HCT116 (cell line): ENCODE data around the gene CACNA1S. TPM values are rescaled to one million over a fixed set of nuclear protein-coding genes. Genes with fewer than 3 reads are reported as not detected.

Source experiments
- ATAC-seq: fragments of 200-7000 bp; cut with Tn5 transposase; 2 replicates; pipeline ENCODE4 v1.9.1; 2020; ENCODE audit warnings: mild to moderate bottlenecking, moderate library complexity
- BruUV-seq: library from RNA; stranded (reverse); fragments of 400-500 nt; replicated peaks from 2 replicates; lab custom pipeline; 2021; lab: Mats Ljungman, UMichigan
- CTCF ChIA-PET: fragments of 300-600 bp; sonication (Branson Sonifier 250); formaldehyde crosslinking; loops from one replicate; lab custom pipeline; 2021; ENCODE audit warnings: antibody characterized with exemption; lab: Charles Lee
- POLR2A ChIA-PET: fragments of 300-600, 350-600 bp; sonication (Branson Sonifier 250); formaldehyde crosslinking; loops from one replicate; lab custom pipeline; 2021; ENCODE audit warnings: antibody characterized with exemption; lab: Charles Lee
- RAD21 ChIA-PET, 2 experiments: fragments of 300-600 bp; sonication (Branson Sonifier 250); formaldehyde crosslinking; loops; one replicate each; lab custom pipeline; 2023; ENCODE audit warnings: low total read pairs in 2 of 2; ENCODE audit not compliant: uncharacterized antibody in 2 of 2, unreplicated experiment in 2 of 2, low non-redundant PET in 1 of 2; lab: Charles Lee
- DNase-seq: peaks from one replicate; pipeline ENCODE4 v3.0.0-alpha.2; 2010; ENCODE audit warnings: low read depth, low spot score
- H2AFZ ChIP-seq: fragments of 200-600 bp; shearing (Covaris generic), sonication (generic); 2 replicates; pipeline ENCODE4 v1.6.1; 2017; ENCODE audit warnings: low read depth, mixed run types, mixed read lengths, antibody characterized with exemption, low read length; ENCODE audit not compliant: poor library complexity, severe bottlenecking
- H3K27ac ChIP-seq: 2 replicates; pipeline ENCODE4 v1.5.1; 2012; ENCODE audit warnings: low read depth, low read length
- H3K27me3 ChIP-seq: fragments of 200-600 bp; sonication (generic); 2 replicates; pipeline ENCODE4 v1.6.1; 2016; ENCODE audit warnings: mixed run types, low read length, mixed read lengths; ENCODE audit not compliant: insufficient read depth
- H3K36me3 ChIP-seq, 2 experiments: fragments of 200-500 bp in 1 of 2; fragments of 200-600 bp in 1 of 2; sonication (Bioruptor generic) in 1 of 2; sonication (generic) in 1 of 2; 2 replicates each; pipeline versions ENCODE4 v1.5.1 to v1.6.1; 2014 to 2016; ENCODE audit warnings: low read length in 2 of 2, inconsistent platforms in 1 of 2, mixed read lengths in 1 of 2, mixed run types in 1 of 2; ENCODE audit not compliant: insufficient read depth in 2 of 2, control insufficient read depth in 1 of 2
- H3K4me1 ChIP-seq, 2 experiments: fragments of 200-600 bp in 1 of 2; sonication (generic) in 1 of 2; 2 replicates each; pipeline versions ENCODE4 v1.5.1 to v1.6.1; 2012 to 2017; ENCODE audit warnings: low read length in 2 of 2, inconsistent platforms in 1 of 2, mild to moderate bottlenecking in 1 of 2, mixed read lengths in 1 of 2, mixed run types in 1 of 2, moderate library complexity in 1 of 2; ENCODE audit not compliant: insufficient read depth in 2 of 2, control insufficient read depth in 1 of 2
- H3K4me2 ChIP-seq: fragments of 200-600 bp; sonication (generic); 2 replicates; pipeline ENCODE4 v1.6.1; 2017; ENCODE audit warnings: mixed run types, low read length, mixed read lengths
- H3K4me3 ChIP-seq, 2 experiments: fragments of 200-600 bp in 1 of 2; sonication (generic) in 1 of 2; replicated peaks in 1 of 2; 2 replicates each; pipeline ENCODE4 v1.5.1; 2011 to 2016; ENCODE audit warnings: low read length in 2 of 2, control low read depth in 1 of 2, low read depth in 1 of 2, mild to moderate bottlenecking in 1 of 2, mixed read lengths in 1 of 2, mixed run types in 1 of 2
- H3K79me2 ChIP-seq: fragments of 200-600 bp; sonication (generic); 2 replicates; pipeline ENCODE4 v1.6.1; 2017; ENCODE audit warnings: mild to moderate bottlenecking, mixed run types, low read length, moderate library complexity, mixed read lengths; ENCODE audit not compliant: insufficient read depth
- H3K9ac ChIP-seq: fragments of 200-600 bp; sonication (generic); 2 replicates; pipeline ENCODE4 v1.6.1; 2016; ENCODE audit warnings: low read length, mixed read lengths
- H3K9me2 ChIP-seq: fragments of 200-600 bp; sonication (generic), shearing (Covaris generic); 2 replicates; pipeline ENCODE4 v1.6.1; 2017; ENCODE audit warnings: mixed run types, mild to moderate bottlenecking, moderate library complexity; ENCODE audit not compliant: insufficient read depth
- H3K9me3 ChIP-seq, 2 experiments: fragments of 200-500 bp in 1 of 2; fragments of 200-600 bp in 1 of 2; sonication (Bioruptor generic) in 1 of 2; sonication (generic) in 1 of 2; 2 replicates each; pipeline ENCODE4 v1.6.1; 2014 to 2017; ENCODE audit warnings: low read length in 2 of 2, mixed read lengths in 2 of 2, inconsistent platforms in 1 of 2, low read depth in 1 of 2, mild to moderate bottlenecking in 1 of 2, mixed run types in 1 of 2, moderate library complexity in 1 of 2; ENCODE audit not compliant: control insufficient read depth in 1 of 2, insufficient read depth in 1 of 2
- H4K20me1 ChIP-seq: fragments of 200-600 bp; sonication (generic), shearing (Covaris generic); 2 replicates; pipeline ENCODE4 v1.6.1; 2017; ENCODE audit warnings: mixed run types, mild to moderate bottlenecking, moderate library complexity; ENCODE audit not compliant: insufficient read depth
- CBX3 ChIP-seq: IDR thresholded peaks from 2 replicates; pipeline ENCODE4 v1.6.1; 2012; ENCODE audit warnings: low read depth
- EGR1 ChIP-seq: IDR thresholded peaks from 2 replicates; pipeline ENCODE4 v1.6.1; 2012; ENCODE audit warnings: low read depth
- EZH2 ChIP-seq: fragments of 200-600 bp; sonication (generic); IDR thresholded peaks from 2 replicates; pipeline ENCODE4 v1.6.1; 2017; ENCODE audit warnings: antibody characterized with exemption, mixed run types
- FOSL1 ChIP-seq: IDR thresholded peaks from 2 replicates; pipeline ENCODE4 v1.6.1; 2012; ENCODE audit warnings: low read depth
- POLR2A ChIP-seq: IDR thresholded peaks from 2 replicates; pipeline ENCODE4 v1.7.0; 2011; ENCODE audit warnings: borderline replicate concordance; ENCODE audit not compliant: insufficient read depth, insufficient read length; ENCODE audit errors: extremely low read depth
- POLR2AphosphoS5 ChIP-seq: IDR thresholded peaks from 2 replicates; pipeline ENCODE4 v1.6.1; 2011; ENCODE audit warnings: mild to moderate bottlenecking, low read depth, low read length, moderate library complexity
- YY1 ChIP-seq: IDR thresholded peaks from 2 replicates; pipeline ENCODE4 v1.6.1; 2011; ENCODE audit warnings: low read length, low read depth, moderate library complexity, mild to moderate bottlenecking; ENCODE audit not compliant: insufficient replicate concordance; ENCODE audit errors: extremely low read depth
- intact Hi-C: fragments of 100-400 bp; cut with micrococcal nuclease; formaldehyde crosslinking; loops from 2 replicates; pipeline ENCODE4 v1.10.0; 2022
- total RNA-seq: library from RNA; stranded (reverse); gene quantifications from one replicate; pipeline ENCODE4 v1.2.1, GENCODE V29; 2021; ENCODE audit not compliant: unreplicated experiment
- TF ChIP-seq, protein P1 (sequence below): IDR thresholded peaks from 2 replicates; pipeline ENCODE4 v1.6.1; 2012; ENCODE audit warnings: low read depth
- TF ChIP-seq, protein P2 (sequence below), 3 experiments: fragments of 200-600 bp in 1 of 3; sonication (generic) in 1 of 3; IDR thresholded peaks in 2 of 3; conservative IDR thresholded peaks in 1 of 3; 2 replicates each; pipeline ENCODE4 v1.5.1; 2012 to 2017; ENCODE audit warnings: low read depth in 2 of 3, low read length in 2 of 3, antibody characterized with exemption in 1 of 3, borderline replicate concordance in 1 of 3, control low read depth in 1 of 3, mild to moderate bottlenecking in 1 of 3, mixed read lengths in 1 of 3, mixed run types in 1 of 3, moderate library complexity in 1 of 3; ENCODE audit not compliant: insufficient read depth in 1 of 3
- TF ChIP-seq, protein P3 (sequence below): IDR thresholded peaks from 2 replicates; pipeline ENCODE4 v1.6.1; 2011; ENCODE audit warnings: mild to moderate bottlenecking, low read length, moderate library complexity; ENCODE audit not compliant: insufficient replicate concordance; ENCODE audit errors: extremely low read depth
- TF ChIP-seq, protein P4 (sequence below): IDR thresholded peaks from 2 replicates; pipeline ENCODE4 v1.6.1; 2012

Gene CACNA1S
- total RNA-seq, 1 experiment from 2014 or later: not detected

DNA sequence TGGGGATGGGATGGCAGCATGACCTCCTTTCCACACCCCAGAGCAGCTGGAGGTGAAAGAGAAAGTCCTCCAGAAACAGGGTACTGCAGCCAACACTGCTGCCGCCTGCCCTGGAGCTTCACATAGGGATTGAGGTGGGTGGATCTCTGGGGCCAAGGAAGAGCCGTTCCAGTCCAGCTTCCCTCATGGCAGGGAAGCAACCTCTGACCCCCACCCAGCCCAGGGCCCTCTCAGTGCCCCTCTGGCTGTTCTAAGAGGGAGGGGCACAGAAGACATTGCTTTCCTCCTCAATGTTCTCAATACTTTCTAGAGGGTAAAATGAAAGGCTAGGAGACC is 94.4 kb downstream of the CACNA1S start (continued):
- TF ChIP-seq, protein P1, sequence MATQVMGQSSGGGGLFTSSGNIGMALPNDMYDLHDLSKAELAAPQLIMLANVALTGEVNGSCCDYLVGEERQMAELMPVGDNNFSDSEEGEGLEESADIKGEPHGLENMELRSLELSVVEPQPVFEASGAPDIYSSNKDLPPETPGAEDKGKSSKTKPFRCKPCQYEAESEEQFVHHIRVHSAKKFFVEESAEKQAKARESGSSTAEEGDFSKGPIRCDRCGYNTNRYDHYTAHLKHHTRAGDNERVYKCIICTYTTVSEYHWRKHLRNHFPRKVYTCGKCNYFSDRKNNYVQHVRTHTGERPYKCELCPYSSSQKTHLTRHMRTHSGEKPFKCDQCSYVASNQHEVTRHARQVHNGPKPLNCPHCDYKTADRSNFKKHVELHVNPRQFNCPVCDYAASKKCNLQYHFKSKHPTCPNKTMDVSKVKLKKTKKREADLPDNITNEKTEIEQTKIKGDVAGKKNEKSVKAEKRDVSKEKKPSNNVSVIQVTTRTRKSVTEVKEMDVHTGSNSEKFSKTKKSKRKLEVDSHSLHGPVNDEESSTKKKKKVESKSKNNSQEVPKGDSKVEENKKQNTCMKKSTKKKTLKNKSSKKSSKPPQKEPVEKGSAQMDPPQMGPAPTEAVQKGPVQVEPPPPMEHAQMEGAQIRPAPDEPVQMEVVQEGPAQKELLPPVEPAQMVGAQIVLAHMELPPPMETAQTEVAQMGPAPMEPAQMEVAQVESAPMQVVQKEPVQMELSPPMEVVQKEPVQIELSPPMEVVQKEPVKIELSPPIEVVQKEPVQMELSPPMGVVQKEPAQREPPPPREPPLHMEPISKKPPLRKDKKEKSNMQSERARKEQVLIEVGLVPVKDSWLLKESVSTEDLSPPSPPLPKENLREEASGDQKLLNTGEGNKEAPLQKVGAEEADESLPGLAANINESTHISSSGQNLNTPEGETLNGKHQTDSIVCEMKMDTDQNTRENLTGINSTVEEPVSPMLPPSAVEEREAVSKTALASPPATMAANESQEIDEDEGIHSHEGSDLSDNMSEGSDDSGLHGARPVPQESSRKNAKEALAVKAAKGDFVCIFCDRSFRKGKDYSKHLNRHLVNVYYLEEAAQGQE: no peak

DNA sequence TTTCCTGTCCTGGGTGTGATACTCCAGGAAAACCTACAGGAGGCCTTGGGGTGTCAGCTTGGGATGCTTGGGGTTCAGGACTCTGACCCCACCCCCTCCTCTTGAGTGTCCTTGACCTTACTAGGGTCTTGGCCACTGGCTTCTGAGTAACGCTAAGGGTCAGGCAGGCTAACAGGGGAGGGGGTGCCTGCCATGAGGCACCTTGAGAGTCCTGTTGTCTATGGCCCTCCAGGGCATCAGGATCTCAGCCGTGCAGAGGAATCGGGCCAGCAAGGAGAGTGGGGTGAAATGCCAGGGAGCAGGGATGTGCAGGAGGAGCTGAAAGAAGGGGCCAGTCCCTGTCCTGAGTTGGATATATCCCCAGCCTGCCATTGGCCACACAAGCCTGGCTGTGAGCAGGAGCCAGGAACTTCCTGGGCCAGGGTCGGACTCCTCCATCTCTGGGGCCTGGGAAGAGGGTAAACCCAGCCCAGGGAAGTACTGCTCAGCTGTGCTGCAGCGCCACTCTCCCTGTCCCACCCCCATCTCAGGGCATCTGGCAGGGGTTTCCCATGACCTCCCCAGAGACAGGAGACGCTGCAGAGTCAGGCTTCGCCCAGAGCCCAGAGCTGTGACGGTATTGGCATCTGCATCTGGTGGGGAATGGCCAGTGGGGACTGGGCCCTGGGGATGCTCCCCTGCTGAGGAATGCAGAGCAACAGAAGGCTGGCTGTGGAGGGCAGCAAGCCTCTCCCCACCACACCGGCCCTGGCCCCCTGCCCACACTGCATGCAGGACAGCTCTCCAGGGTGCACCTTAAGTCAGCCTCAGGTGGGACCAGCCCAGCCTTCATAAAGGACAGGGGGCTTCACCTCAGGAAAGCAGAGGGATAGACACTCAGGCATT is 95.0 kb downstream of the CACNA1S start:
- H4K20me1 ChIP-seq: no peaks in the 10 kb centered on the region
- H3K9me2 ChIP-seq: no peaks in the 10 kb centered on the region
- ATAC-seq (no peak), DNase-seq (no peak)
- H3K27ac ChIP-seq: no peak overlapping the region
- no peak overlapping the region for H3K9ac ChIP-seq
- no peaks in the 10 kb centered on the region for H3K9me3 ChIP-seq
- H2AFZ ChIP-seq: no peak overlapping the region
- CTCF ChIA-PET: interaction anchor here (2.3 kb wide), 1 partner anchor 9 kb away, joined by 14 read pairs; no protein-coding TSS in a partner anchor
- H3K27me3 ChIP-seq: no peaks in the 10 kb centered on the region
- RAD21 ChIA-PET: no interaction called here
- H3K4me1 ChIP-seq: peaks cover 13 to 34% of the 10 kb centered on the region in 2 experiments; a peak in 3 of 4 replicates
- POLR2A ChIA-PET: interaction anchor here (0.6 kb wide), 1 partner anchor 865 kb away, joined by 3 read pairs; no protein-coding TSS in a partner anchor
- no TSS peak for BruUV-seq
- TF ChIP-seq, protein P2, sequence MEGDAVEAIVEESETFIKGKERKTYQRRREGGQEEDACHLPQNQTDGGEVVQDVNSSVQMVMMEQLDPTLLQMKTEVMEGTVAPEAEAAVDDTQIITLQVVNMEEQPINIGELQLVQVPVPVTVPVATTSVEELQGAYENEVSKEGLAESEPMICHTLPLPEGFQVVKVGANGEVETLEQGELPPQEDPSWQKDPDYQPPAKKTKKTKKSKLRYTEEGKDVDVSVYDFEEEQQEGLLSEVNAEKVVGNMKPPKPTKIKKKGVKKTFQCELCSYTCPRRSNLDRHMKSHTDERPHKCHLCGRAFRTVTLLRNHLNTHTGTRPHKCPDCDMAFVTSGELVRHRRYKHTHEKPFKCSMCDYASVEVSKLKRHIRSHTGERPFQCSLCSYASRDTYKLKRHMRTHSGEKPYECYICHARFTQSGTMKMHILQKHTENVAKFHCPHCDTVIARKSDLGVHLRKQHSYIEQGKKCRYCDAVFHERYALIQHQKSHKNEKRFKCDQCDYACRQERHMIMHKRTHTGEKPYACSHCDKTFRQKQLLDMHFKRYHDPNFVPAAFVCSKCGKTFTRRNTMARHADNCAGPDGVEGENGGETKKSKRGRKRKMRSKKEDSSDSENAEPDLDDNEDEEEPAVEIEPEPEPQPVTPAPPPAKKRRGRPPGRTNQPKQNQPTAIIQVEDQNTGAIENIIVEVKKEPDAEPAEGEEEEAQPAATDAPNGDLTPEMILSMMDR (IDR thresholded peaks at IDR 0.05 in 2 of 3, conservative IDR thresholded peaks at IDR 0.05 in 1 of 3; ENCODE audit: borderline replicate concordance in 1 of 3, insufficient read depth in 1 of 3, low read depth in 2 of 3, low read length in 2 of 3): no peak
- no peak for TF ChIP-seq FOSL1
- TF ChIP-seq, protein P3, sequence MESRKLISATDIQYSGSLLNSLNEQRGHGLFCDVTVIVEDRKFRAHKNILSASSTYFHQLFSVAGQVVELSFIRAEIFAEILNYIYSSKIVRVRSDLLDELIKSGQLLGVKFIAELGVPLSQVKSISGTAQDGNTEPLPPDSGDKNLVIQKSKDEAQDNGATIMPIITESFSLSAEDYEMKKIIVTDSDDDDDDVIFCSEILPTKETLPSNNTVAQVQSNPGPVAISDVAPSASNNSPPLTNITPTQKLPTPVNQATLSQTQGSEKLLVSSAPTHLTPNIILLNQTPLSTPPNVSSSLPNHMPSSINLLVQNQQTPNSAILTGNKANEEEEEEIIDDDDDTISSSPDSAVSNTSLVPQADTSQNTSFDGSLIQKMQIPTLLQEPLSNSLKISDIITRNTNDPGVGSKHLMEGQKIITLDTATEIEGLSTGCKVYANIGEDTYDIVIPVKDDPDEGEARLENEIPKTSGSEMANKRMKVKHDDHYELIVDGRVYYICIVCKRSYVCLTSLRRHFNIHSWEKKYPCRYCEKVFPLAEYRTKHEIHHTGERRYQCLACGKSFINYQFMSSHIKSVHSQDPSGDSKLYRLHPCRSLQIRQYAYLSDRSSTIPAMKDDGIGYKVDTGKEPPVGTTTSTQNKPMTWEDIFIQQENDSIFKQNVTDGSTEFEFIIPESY: no peak
- TF ChIP-seq CBX3: no peak
- no peak for TF ChIP-seq POLR2A
- no peak for TF ChIP-seq EZH2
- TF ChIP-seq EGR1: no peak
- TF ChIP-seq, protein P4, sequence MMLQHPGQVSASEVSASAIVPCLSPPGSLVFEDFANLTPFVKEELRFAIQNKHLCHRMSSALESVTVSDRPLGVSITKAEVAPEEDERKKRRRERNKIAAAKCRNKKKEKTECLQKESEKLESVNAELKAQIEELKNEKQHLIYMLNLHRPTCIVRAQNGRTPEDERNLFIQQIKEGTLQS: no peak
- no peak for TF ChIP-seq POLR2AphosphoS5
- TF ChIP-seq YY1: no peak
- H3K36me3 ChIP-seq: no peaks in the 10 kb centered on the region
- intact Hi-C loops: no loop called here
- H3K4me3 ChIP-seq: no peak overlapping the region
- H3K4me2 ChIP-seq: no peak overlapping the region
- H3K79me2 ChIP-seq: no peaks in the 10 kb centered on the region
